Superior temporal gyrus (tissue), 1 donor: ENCODE data around the gene TESK2.
A peak's percentile ranks its signal among the peaks of the same experiment; 100 is the strongest.

Experiments
- DNase-seq: peaks from one replicate; pipeline ENCODE4 v3.0.0-alpha.2; 2016; ENCODE audit errors: extremely low spot score

Gene TESK2

GRCh38 chr1:45304311-45305081 lies 186.5 kb downstream of the TESK2 start:
- DNase-seq: no peak

DNA sequence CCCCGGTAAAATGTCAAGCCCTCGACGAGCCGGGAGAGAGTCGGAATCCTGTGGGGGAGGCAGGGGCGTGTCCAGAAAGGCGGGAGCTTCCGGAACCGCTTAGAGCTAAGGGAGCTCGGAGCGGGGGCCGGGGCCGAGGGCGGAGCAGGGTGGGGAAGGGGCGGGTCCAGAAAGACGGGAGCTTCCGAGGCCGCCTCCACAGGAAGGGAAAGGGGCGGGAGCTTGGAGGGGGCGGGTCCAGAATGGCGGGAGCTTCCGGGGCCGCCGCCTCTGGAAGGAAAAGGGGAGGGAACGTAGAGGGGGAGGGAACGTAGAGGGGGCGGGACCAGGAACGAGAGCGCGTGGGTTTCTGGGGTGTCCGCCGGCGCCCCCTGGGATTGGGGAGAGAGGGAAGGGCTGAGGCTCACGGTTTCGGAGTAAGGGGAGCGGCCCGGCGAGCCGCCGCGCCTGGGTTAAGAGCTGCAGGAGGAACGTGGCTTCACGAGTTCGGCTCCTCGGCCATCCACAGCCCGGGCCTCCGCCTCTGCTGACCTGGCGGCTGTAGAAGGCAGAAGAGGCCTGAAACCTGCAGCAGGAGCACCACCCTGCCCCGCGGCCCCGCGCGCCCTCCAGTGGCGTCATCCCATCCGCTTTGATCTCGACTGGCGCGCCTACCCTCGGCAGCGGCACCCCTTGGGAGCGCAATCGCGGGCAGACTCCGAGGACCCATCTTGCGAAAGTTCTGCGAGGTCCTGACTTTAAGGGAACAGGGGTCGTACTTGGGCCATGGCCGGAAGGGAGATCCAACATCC lies 187.2 kb downstream of the TESK2 start:
- peak; percentile 94 for DNase-seq

DNA sequence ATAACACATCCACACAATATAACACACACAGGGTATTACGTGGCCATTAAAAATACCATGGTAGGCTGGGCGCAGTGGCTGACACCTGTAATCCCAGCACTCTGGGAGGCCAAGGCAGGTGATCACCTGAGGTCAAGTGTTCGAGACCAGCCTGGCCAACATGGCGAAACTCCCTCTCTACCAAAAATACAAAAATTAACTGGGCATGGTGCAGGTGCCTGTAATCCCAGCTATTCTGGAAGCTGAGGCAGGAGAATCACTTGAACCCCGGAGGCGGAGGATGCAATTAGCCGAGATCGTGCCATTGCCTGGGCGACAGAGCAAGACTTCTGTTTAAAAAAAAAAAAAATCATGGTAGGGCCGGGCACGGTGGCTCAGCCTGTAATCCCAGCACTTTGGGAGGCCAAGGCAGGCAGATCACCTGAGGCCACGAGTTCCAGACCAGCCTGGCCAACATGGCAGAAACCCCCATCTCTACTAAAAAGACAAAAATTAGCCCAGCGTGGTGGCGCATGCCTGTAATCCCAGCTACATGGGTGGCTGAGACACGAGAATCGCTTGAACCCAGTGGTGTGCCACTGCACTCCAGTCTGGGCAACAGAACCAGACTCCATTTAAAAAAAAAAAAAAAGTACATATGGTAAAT lies 188.3 kb downstream of the TESK2 start:
- DNase-seq: no peak

GRCh38 chr1:45300669-45300997 lies 190.3 kb downstream of the TESK2 start:
- no peak for DNase-seq

- peak; percentile 86 for DNase-seq
Measured at GRCh38 chr1:45299981-45300668, 190.8 kb downstream of the TESK2 start.

GRCh38 chr1:45299296-45299695 lies 191.7 kb downstream of the TESK2 start:
- DNase-seq: no peak

- DNase-seq: peak; percentile 28
Measured at GRCh38 chr1:45297666-45298356, 193.2 kb downstream of the TESK2 start.
